ENCODE measurements around the gene SCAF1.

GRCh38 chr19:49688531-49689132 is 46.6 kb downstream of the SCAF1 start:
- TF ChIP-seq FOXP4 (CRISPR knock-in tag; IDR thresholded peaks at IDR 0.05; ENCODE audit: borderline replicate concordance), result no peak
- no peak for TF ChIP-seq FIP1L1 (IDR thresholded peaks at IDR 0.05; ENCODE audit: low read depth, low read length, poor library complexity, severe bottlenecking)
- TF ChIP-seq, protein P1, sequence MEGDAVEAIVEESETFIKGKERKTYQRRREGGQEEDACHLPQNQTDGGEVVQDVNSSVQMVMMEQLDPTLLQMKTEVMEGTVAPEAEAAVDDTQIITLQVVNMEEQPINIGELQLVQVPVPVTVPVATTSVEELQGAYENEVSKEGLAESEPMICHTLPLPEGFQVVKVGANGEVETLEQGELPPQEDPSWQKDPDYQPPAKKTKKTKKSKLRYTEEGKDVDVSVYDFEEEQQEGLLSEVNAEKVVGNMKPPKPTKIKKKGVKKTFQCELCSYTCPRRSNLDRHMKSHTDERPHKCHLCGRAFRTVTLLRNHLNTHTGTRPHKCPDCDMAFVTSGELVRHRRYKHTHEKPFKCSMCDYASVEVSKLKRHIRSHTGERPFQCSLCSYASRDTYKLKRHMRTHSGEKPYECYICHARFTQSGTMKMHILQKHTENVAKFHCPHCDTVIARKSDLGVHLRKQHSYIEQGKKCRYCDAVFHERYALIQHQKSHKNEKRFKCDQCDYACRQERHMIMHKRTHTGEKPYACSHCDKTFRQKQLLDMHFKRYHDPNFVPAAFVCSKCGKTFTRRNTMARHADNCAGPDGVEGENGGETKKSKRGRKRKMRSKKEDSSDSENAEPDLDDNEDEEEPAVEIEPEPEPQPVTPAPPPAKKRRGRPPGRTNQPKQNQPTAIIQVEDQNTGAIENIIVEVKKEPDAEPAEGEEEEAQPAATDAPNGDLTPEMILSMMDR (IDR thresholded peaks at IDR 0.05 in 2 of 3, conservative IDR thresholded peaks at IDR 0.05 in 1 of 3; ENCODE audit: insufficient read depth in 2 of 3, low read depth in 1 of 3, low read length in 3 of 3), result no peak

Data from K562 (cell line).